Measurements from ENCODE around the gene LRRC57.
A peak's percentile ranks its signal among the peaks of the same experiment; 100 is the strongest.

Gene LRRC57

GRCh38 chr15:42549741-42550392 lies 1.3 kb upstream of the LRRC57 start:
- no peak for DNase-seq

GRCh38 chr15:42549032-42549491 lies 469 bp upstream of the LRRC57 start:
- DNase-seq: no peak

GRCh38 chr15:42547918-42548248 lies 710 bp downstream of the LRRC57 start:
- no peak for DNase-seq

GRCh38 chr15:42544853-42545629 lies 3.6 kb downstream of the LRRC57 start:
- no peak for DNase-seq

- DNase-seq: no peak
These were observed 15.3 kb downstream of the LRRC57 start for GRCh38 chr15:42533246-42533645.

- DNase-seq: no peak
These were observed 19.6 kb downstream of the LRRC57 start for GRCh38 chr15:42528970-42529369.

GRCh38 chr15:42523331-42523730 lies 25.3 kb downstream of the LRRC57 start:
- DNase-seq: no peak

- DNase-seq: no peak
These were observed 37.6 kb downstream of the LRRC57 start for GRCh38 chr15:42511007-42511391.

GRCh38 chr15:42510258-42511006 lies 38.2 kb downstream of the LRRC57 start:
- DNase-seq: no peak

- no peak for DNase-seq
These were observed 40.3 kb downstream of the LRRC57 start for GRCh38 chr15:42508263-42508690.

GRCh38 chr15:42507514-42507913 lies 41.1 kb downstream of the LRRC57 start:
- no peak for DNase-seq

- no peak for DNase-seq
These were observed 44.0 kb downstream of the LRRC57 start for GRCh38 chr15:42504631-42505030.

- no peak for DNase-seq
These were observed 44.8 kb downstream of the LRRC57 start for GRCh38 chr15:42503825-42504224.

- no peak for DNase-seq
These were observed 46.1 kb downstream of the LRRC57 start for GRCh38 chr15:42502477-42502876.

GRCh38 chr15:42499858-42500609 lies 48.6 kb downstream of the LRRC57 start:
- DNase-seq: no peak

GRCh38 chr15:42498212-42499068 lies 50.2 kb downstream of the LRRC57 start:
- DNase-seq: no peak

GRCh38 chr15:42495361-42496212 lies 53.0 kb downstream of the LRRC57 start, which contains the start of gene SNAP23:
Gene SNAP23 (plus strand): TSS chr15:42495634. CDS start chr15:42511847, 16,213 bp downstream.
- DNase-seq: peak; percentile 73

GRCh38 chr15:42494998-42495360 lies 53.6 kb downstream of the LRRC57 start:
- peak in 1 of 2 experiments; percentile 31 for DNase-seq

- DNase-seq: no peak
These were observed 54.9 kb downstream of the LRRC57 start for GRCh38 chr15:42493679-42494078.

- no peak for DNase-seq
These were observed 56.9 kb downstream of the LRRC57 start for GRCh38 chr15:42491539-42492225.
